GM18508 (cell line): ENCODE results near the gene JMJD6.
"Not testable (repeated sequence)": the region's sequence is repeated elsewhere in the genome, so short reads cannot be mapped to it uniquely, and the experiment has no call there.

Source experiments
- ATAC-seq: cut with Tn5 transposase; IDR thresholded peaks from one replicate; pipeline ENCODE4 v1.9.1; 2021; ENCODE audit warnings: moderate number of reproducible peaks; ENCODE audit not compliant: insufficient read depth, unreplicated experiment

Gene JMJD6

GRCh38 chr17:76700617-76701470 is 25.6 kb downstream of the JMJD6 start:
- ATAC-seq: no peak

- no peak for ATAC-seq
Measured at GRCh38 chr17:76700270-76700616, 26.2 kb downstream of the JMJD6 start.

- not testable (repeated sequence) for ATAC-seq
Measured at GRCh38 chr17:76698466-76698977, 27.9 kb downstream of the JMJD6 start.

GRCh38 chr17:76697702-76698465 is 28.5 kb downstream of the JMJD6 start:
- ATAC-seq: no peak

DNA sequence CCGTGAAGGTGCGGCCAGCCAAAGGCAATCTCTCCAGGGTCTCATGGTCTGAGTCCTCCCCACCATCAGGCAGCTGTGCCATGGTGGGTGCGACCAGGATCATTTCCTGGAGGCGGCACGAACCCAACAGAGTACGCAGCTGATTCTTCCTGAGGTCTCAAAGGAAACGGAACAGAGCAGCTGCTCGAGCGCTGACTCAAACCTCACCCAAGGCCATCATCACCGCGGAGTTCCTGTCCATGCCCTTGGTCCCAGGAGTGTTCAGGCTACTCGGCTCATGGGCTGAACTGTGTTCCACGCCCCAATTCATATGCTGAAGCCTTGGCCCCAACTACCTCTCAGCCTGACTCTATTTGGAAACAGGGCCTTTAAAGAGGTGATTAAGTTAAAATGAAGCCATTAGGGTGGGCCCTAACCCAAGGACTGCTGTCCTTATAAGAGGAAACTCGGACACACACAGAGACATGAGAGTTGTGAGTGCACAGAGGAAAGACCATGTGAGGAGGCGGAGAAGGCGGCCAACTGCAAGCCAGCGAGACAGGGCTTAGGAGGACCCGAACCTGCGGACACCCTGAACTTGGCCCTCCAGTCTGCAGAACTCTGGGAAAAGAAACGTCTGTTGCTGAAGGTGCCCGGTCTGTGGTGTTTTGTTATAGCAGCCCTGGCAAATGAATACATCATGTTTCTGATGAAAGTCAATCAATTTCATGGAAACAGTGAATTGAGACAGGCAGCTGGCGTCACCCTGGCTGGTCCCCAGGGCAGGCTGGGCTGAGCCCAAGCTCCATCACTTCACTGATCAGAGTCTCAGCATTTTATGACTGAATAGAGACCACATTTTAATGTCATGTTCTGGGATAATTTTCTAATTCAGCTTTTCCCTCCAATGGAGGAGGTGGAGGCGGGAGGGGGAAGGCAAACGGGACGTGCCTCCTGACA is 29.4 kb downstream of the JMJD6 start:
- no peak for ATAC-seq

DNA sequence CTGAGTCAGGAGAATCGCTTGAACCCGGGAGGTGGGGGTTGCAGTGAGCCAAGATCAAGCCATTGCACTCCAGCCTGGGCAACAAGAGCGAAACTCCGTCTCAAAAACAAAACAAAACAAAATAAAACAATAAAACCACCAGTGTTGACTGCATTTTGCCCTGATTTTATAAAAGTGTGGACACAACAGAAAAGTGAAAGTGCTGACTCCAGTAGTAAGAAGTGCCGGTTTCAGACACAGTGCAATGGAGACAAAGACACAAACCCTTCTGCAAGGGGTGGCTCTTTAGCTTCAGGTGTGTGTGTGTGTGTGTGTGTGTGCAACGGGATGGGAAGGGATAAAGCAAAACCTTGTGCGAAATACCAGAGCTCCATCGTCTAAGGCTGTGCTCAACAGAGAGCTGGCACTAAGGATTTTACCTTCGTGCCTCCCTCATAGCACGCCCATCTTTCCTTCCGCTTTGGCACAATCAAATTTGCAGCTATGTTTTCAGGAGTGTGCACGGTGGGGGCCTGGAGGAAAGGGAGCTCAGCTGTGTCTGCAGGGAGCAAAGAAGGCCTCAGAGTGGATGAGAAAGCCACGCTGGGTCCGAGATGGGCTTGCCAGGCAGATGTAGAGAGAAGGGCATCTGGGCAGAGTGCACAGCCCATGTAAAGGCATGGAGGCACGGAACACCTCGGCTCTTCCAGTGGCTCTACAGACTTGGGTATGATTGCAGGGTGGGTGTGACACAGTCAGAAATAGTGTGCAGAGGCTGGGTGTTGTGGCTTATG is 31.2 kb downstream of the JMJD6 start:
- no peak for ATAC-seq

DNA sequence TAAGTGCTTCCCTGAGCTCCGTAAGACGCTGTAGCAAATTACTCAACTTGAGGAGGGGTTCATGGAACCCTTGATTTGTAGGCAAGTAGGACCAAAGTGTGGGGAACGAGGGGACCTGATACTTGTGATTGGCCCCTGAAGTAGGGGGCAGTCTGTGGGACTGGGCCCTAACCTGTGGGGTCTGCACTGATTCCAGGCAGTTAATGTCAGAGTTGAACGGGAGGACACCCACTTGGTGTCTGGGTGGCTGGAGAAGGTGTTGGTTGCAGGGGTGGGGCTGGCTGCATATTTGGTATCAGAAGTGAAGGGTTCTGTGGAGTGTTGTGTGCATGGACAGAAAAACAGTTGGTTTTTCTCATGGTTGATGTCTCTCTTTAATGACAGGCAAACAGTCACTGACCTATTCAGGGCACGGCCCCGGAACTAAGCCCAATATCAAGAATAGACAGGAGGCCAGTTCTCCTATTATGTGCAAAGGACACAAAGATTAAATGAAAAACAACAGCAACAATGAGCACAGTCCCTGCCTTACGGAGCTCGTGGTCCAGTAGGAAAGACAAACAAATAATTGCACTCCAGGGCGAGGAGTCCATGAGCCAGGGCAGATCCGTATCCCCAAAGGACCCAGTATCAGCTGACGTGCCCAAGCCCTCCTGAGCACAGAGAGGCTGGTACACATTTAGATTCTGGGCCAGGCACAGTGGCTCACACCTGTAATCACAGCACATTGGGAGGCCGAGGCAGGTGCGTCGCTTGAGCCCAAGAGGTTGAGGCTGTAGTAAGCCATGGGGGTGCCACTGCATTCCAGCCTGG is 34.8 kb downstream of the JMJD6 start:
- no peak for ATAC-seq

GRCh38 chr17:76690596-76691280 is 35.7 kb downstream of the JMJD6 start:
- ATAC-seq: no peak

DNA sequence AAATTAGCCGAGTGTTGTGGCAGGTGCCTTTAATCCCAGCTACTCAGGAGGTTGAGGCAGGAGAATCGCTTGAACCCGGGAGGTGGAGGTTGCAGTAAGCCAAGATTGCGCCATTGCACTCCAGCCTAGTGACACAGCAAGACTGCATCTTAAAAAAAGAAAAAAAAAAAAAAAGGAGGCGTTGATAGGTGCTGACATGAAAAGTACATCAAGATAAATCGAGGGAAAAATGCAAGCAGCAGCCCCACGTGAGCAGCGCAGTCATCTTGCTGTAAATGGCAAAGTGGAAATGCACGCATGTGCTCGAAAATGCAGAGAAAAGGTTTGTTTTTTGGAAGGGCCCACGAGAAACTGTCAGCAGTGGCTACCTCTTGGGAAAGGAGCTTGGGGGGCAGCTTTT is 36.5 kb downstream of the JMJD6 start:
- ATAC-seq: no peak

DNA sequence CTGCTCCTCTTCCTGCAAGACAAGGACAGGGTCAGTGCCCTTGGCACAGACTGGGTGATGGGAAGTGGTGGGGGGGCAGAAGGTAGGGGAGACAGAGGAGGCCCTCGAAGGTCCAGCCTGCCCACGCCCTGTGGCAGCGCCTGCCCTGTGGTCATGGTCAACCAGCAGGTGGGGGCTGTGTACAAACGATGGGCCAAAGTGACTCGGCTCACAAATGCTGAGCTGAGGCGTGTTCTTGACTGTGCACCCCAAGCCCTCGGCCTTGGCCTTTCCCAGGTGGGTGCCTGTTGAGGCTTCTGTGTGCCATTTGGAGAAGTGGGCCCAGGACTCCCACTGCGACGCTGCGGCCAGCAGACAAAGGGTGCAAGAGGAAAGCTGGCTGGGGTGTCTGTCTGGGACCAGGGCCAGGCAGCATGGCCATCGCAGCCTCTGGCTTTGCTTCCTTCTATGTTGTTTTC is 38.2 kb downstream of the JMJD6 start:
- ATAC-seq: no peak

- no peak for ATAC-seq
Measured at GRCh38 chr17:76687298-76688164, 38.9 kb downstream of the JMJD6 start.

- no peak for ATAC-seq
Measured at GRCh38 chr17:76686538-76687297, 39.7 kb downstream of the JMJD6 start.

DNA sequence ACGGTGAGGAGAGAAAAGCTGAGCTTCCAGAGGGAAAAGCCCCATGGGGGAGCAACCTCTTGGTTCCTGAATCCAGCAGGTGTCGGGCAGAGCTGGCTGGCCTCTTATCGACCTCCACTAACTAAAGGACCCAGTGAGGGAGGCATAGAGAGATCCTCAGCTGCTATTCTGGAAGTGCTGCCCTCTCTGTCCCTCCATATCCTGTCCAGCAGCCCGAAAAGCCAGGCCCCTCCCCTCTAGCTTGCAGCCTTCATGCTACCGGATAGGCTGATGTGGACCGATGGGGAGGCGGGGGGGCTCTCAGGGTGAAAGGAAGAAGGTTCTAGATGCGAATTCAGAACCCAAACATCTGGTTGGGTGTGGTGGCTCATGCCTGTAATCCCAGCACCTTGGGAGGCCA is 40.6 kb downstream of the JMJD6 start:
- ATAC-seq: no peak

DNA sequence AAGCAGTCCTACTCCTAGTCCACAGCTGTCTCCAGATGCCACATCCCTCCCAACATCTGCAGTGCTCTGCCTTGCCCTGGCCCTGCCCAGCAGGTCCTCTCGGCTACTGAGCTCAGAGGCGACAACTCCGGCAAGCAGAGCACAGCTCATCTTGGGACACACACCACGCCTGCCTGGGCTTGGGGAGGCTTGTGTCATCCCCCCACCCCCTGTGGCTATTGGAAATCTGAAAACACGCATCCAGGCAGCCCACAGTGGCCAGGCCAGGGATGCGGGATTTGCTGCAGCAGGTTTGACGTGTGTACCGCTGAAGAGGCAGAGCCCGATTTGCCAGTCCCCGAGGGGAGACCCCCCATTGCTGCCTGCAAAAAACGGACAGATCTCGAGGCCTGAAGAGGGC is 41.0 kb downstream of the JMJD6 start:
- no peak for ATAC-seq

DNA sequence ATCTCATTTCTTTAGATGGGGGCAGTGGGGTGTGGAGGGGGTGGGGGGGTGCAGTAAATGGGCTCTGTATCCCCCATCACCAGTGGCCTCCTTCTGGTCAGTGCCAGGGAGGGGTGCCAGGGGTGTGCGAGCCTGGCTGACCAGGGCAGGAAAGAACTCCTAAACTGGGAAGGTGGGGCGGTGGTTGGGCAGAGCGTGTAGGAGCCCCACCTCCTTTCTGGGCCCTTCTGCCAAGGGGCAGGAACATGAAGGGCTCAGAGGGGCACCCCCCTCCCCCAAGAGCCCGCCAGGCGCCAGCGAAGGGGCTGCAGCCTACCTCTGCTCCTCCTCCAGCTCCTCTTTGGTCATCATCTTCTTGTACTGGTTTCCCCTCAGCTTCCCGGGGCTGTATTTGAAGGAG is 41.6 kb downstream of the JMJD6 start:
- no peak for ATAC-seq

- ATAC-seq: no peak
Measured at GRCh38 chr17:76683921-76684745, 42.3 kb downstream of the JMJD6 start.
